Measurements from ENCODE around the gene MEX3D.

The MEX3D gene

GRCh38 chr19:1568320-1569019 lies at the start of gene MEX3D:
MEX3D (minus strand) TSS chr19:1568325; CDS start chr19:1568058, 267 bp downstream.
- peak within 1 kb of the TSS; percentile 71 for H3K4me3 ChIP-seq (replicated peaks; ENCODE audit: low read depth, low read length)
- DNase-seq (ENCODE audit: low read depth), result peak; percentile 62
- no peak for TF ChIP-seq CTCF (IDR thresholded peaks at IDR 0.05; ENCODE audit: low read length, missing control alignments)

- no peak overlapping the region for H3K4me3 ChIP-seq (replicated peaks; ENCODE audit: low read depth, low read length)
- TF ChIP-seq CTCF (IDR thresholded peaks at IDR 0.05; ENCODE audit: low read length, missing control alignments), result no peak
- DNase-seq (ENCODE audit: low read depth), result no peak
These were observed 48.8 kb upstream of the MEX3D start for GRCh38 chr19:1616875-1617274.

GRCh38 chr19:1616396-1616795 lies 48.3 kb upstream of the MEX3D start:
- TF ChIP-seq CTCF (IDR thresholded peaks at IDR 0.05; ENCODE audit: low read length, missing control alignments), result no peak
- peak; percentile 65 for DNase-seq (ENCODE audit: low read depth)
- H3K4me3 ChIP-seq (replicated peaks; ENCODE audit: low read depth, low read length), result no peak overlapping the region

GRCh38 chr19:1615156-1615765 lies 47.1 kb upstream of the MEX3D start:
- TF ChIP-seq CTCF (IDR thresholded peaks at IDR 0.05; ENCODE audit: low read length, missing control alignments), result no peak
- no peak for DNase-seq (ENCODE audit: low read depth)

GRCh38 chr19:1613808-1614570 lies 45.9 kb upstream of the MEX3D start:
- no peak for TF ChIP-seq CTCF (IDR thresholded peaks at IDR 0.05; ENCODE audit: low read length, missing control alignments)
- DNase-seq (ENCODE audit: low read depth), result no peak
- no peak overlapping the region for H3K4me3 ChIP-seq (replicated peaks; ENCODE audit: low read depth, low read length)

More at GRCh38 chr19:1615156-1615765, 47.1 kb upstream of the MEX3D start:
- no peak overlapping the region for H3K4me3 ChIP-seq (replicated peaks; ENCODE audit: low read depth, low read length)

- no peak overlapping the region for H3K4me3 ChIP-seq (replicated peaks; ENCODE audit: low read depth, low read length)
- DNase-seq (ENCODE audit: low read depth), result no peak
- no peak for TF ChIP-seq CTCF (IDR thresholded peaks at IDR 0.05; ENCODE audit: low read length, missing control alignments)
These were observed 45.0 kb upstream of the MEX3D start for GRCh38 chr19:1613146-1613545.
